ENCODE data around the gene ASIC2.

The ASIC2 gene

GRCh38 chr17:33167736-33168135 is 125.4 kb downstream of the ASIC2 start:
- TF ChIP-seq EZH2phosphoT487 (IDR thresholded peaks at IDR 0.05; ENCODE audit: borderline replicate concordance, low read length) = no peak
- TF ChIP-seq CTCF (IDR thresholded peaks at IDR 0.05; ENCODE audit: low read depth, low read length, poor library complexity, severe bottlenecking) = no peak
- Histone ChIP-seq H3K27ac (ENCODE audit: low read depth, low read length) (no peak overlapping the region), H3K4me2 (ENCODE audit: low read length) (no peak overlapping the region), H4K20me1 (ENCODE audit: control insufficient read depth, insufficient read depth, low read depth, low read length) (no peaks in the 10 kb centered on the region), H3K4me3 (ENCODE audit: low read length) (no peak overlapping the region), H3K36me3 (ENCODE audit: control insufficient read depth, low read length) (no peaks in the 10 kb centered on the region), H3K9me3 (ENCODE audit: control insufficient read depth, insufficient read depth, low read length) (no peaks in the 10 kb centered on the region), H3K27me3 (ENCODE audit: control insufficient read depth, low read length) (no peaks in the 10 kb centered on the region), H3K4me1 (ENCODE audit: control insufficient read depth, low read length) (no peaks in the 10 kb centered on the region), H3K9me2 (replicated peaks; ENCODE audit: control insufficient read depth, low read length) (no peaks in the 10 kb centered on the region), H3K79me2 (ENCODE audit: control insufficient read depth, low read length) (no peaks in the 10 kb centered on the region), H3F3A (ENCODE audit: control insufficient read depth, insufficient read depth) (no peaks in the 10 kb centered on the region)

GRCh38 chr17:33166472-33166871 is 126.6 kb downstream of the ASIC2 start:
- Histone ChIP-seq H3K4me2 (ENCODE audit: low read length) (no peak overlapping the region), H3K9me2 (replicated peaks; ENCODE audit: control insufficient read depth, low read length) (no peaks in the 10 kb centered on the region), H3K27me3 (ENCODE audit: control insufficient read depth, low read length) (no peaks in the 10 kb centered on the region), H3K4me3 (ENCODE audit: low read length) (no peak overlapping the region), H3K79me2 (ENCODE audit: control insufficient read depth, low read length) (no peaks in the 10 kb centered on the region), H3K36me3 (ENCODE audit: control insufficient read depth, low read length) (no peaks in the 10 kb centered on the region), H3K4me1 (ENCODE audit: control insufficient read depth, low read length) (no peaks in the 10 kb centered on the region), H3K27ac (ENCODE audit: low read depth, low read length) (no peak overlapping the region), H3K9me3 (ENCODE audit: control insufficient read depth, insufficient read depth, low read length) (no peaks in the 10 kb centered on the region), H3F3A (ENCODE audit: control insufficient read depth, insufficient read depth) (no peaks in the 10 kb centered on the region), H4K20me1 (ENCODE audit: control insufficient read depth, insufficient read depth, low read depth, low read length) (no peaks in the 10 kb centered on the region)
- TF ChIP-seq CTCF (IDR thresholded peaks at IDR 0.05; ENCODE audit: low read depth, low read length, poor library complexity, severe bottlenecking) (no peak), EZH2phosphoT487 (IDR thresholded peaks at IDR 0.05; ENCODE audit: borderline replicate concordance, low read length) (no peak)

GRCh38 chr17:33164169-33164881 is 128.8 kb downstream of the ASIC2 start:
- Histone ChIP-seq H3K4me3 (ENCODE audit: low read length) (no peak overlapping the region), H3K27ac (ENCODE audit: low read depth, low read length) (no peak overlapping the region), H3K36me3 (ENCODE audit: control insufficient read depth, low read length) (no peaks in the 10 kb centered on the region), H3K9me2 (replicated peaks; ENCODE audit: control insufficient read depth, low read length) (no peaks in the 10 kb centered on the region), H3K4me2 (ENCODE audit: low read length) (no peak overlapping the region), H3F3A (ENCODE audit: control insufficient read depth, insufficient read depth) (no peaks in the 10 kb centered on the region), H3K27me3 (ENCODE audit: control insufficient read depth, low read length) (no peaks in the 10 kb centered on the region), H4K20me1 (ENCODE audit: control insufficient read depth, insufficient read depth, low read depth, low read length) (no peaks in the 10 kb centered on the region), H3K9me3 (ENCODE audit: control insufficient read depth, insufficient read depth, low read length) (no peaks in the 10 kb centered on the region), H3K4me1 (ENCODE audit: control insufficient read depth, low read length) (no peaks in the 10 kb centered on the region), H3K79me2 (ENCODE audit: control insufficient read depth, low read length) (no peaks in the 10 kb centered on the region)
- no peak for TF ChIP-seq EZH2phosphoT487 (IDR thresholded peaks at IDR 0.05; ENCODE audit: borderline replicate concordance, low read length)
- TF ChIP-seq CTCF (IDR thresholded peaks at IDR 0.05; ENCODE audit: low read depth, low read length, poor library complexity, severe bottlenecking) = no peak
